H1 (cell line): ENCODE measurements around the gene DAZAP2. TPM values are rescaled to one million over a fixed set of nuclear protein-coding genes. Genes with fewer than 3 reads are reported as not detected.
A peak's percentile ranks its signal among the peaks of the same experiment; 100 is the strongest.

Experiments
- CTCF ChIA-PET: fragments of 300-600 bp; sonication (Branson Sonifier 250); formaldehyde crosslinking; loops from one replicate; lab custom pipeline; 2021; ENCODE audit not compliant: partially characterized antibody; lab: Charles Lee
- POLR2A ChIA-PET: fragments of 300-600 bp; sonication (Branson Sonifier 250); formaldehyde crosslinking; loops from one replicate; lab custom pipeline; 2021; ENCODE audit warnings: inconsistent platforms; ENCODE audit not compliant: partially characterized antibody; lab: Charles Lee
- DNase-seq, 2 experiments: peaks; one replicate each; pipeline versions ENCODE4 v3.0.0 to v3.0.0-alpha.2; 2010 to 2022; ENCODE audit warnings: low spot score in 2 of 2, low read depth in 1 of 2, mixed read lengths in 1 of 2
- FAIRE-seq: peaks from 2 replicates; lab custom pipeline; 2011; peaks lifted over from hg19 to GRCh38; lab: Jason Lieb, UNC
- H2AFZ ChIP-seq: 2 replicates; pipeline ENCODE4 v1.8.1; 2012; ENCODE audit warnings: low read length, inconsistent platforms
- H2AK5ac ChIP-seq: 2 replicates; pipeline ENCODE4 v1.6.1; 2013; ENCODE audit warnings: low read depth, low read length
- H2BK120ac ChIP-seq: replicated peaks from 2 replicates; pipeline ENCODE3; 2013; ENCODE audit warnings: low read depth, low read length, inconsistent platforms
- H2BK12ac ChIP-seq: 2 replicates; pipeline ENCODE4 v1.6.1; 2013; ENCODE audit warnings: low read depth, low read length
- H2BK15ac ChIP-seq: 2 replicates; pipeline ENCODE4 v1.6.1; 2013; ENCODE audit warnings: low read length
- H2BK20ac ChIP-seq: 2 replicates; pipeline ENCODE4 v1.6.1; 2013; ENCODE audit warnings: low read length
- H2BK5ac ChIP-seq: 2 replicates; pipeline ENCODE4 v1.6.1; 2013; ENCODE audit warnings: low read depth, low read length
- H3K14ac ChIP-seq: 2 replicates; pipeline ENCODE4 v1.6.1; 2013; ENCODE audit warnings: inconsistent platforms; ENCODE audit not compliant: insufficient read length
- H3K18ac ChIP-seq: 2 replicates; pipeline ENCODE4 v1.6.1; 2013; ENCODE audit warnings: low read length; ENCODE audit errors: extremely low read depth
- H3K23ac ChIP-seq: 2 replicates; pipeline ENCODE4 v1.6.1; 2013; ENCODE audit warnings: inconsistent platforms; ENCODE audit not compliant: insufficient read length
- H3K23me2 ChIP-seq: 2 replicates; pipeline ENCODE4 v1.6.1; 2013; ENCODE audit warnings: low read depth, low read length
- H3K27ac ChIP-seq: 2 replicates; pipeline ENCODE4 v1.6.1; 2011; ENCODE audit warnings: low read depth, low read length, inconsistent platforms
- H3K27me3 ChIP-seq, 4 experiments: replicated peaks in 1 of 4; 1 replicate in 1 of 4; 2 replicates in 3 of 4; pipeline versions ENCODE4 v1.6.1 to v1.8.1; 2011 to 2013; ENCODE audit warnings: low read length in 3 of 4, mild to moderate bottlenecking in 3 of 4, inconsistent platforms in 2 of 4, mixed read lengths in 2 of 4, moderate library complexity in 1 of 4; ENCODE audit not compliant: control insufficient read depth in 3 of 4, insufficient read depth in 3 of 4; ENCODE audit errors: extremely low read depth in 1 of 4
- H3K36me3 ChIP-seq, 4 experiments: 2 replicates each; pipeline versions ENCODE4 v1.6.1 to v1.8.1; 2011 to 2013; ENCODE audit warnings: mild to moderate bottlenecking in 4 of 4, low read length in 3 of 4, moderate library complexity in 2 of 4, control low read depth in 1 of 4, inconsistent platforms in 1 of 4; ENCODE audit not compliant: insufficient read depth in 4 of 4, control insufficient read depth in 2 of 4
- H3K4ac ChIP-seq: replicated peaks from 2 replicates; pipeline ENCODE3; 2013; ENCODE audit warnings: low read length, low read depth, mixed read lengths, inconsistent platforms; ENCODE audit not compliant: insufficient read length
- H3K4me1 ChIP-seq, 4 experiments: replicated peaks in 1 of 4; 1 replicate in 1 of 4; 2 replicates in 3 of 4; pipeline versions ENCODE4 v1.6.1 to v1.8.1; 2011 to 2013; ENCODE audit warnings: low read length in 3 of 4, inconsistent platforms in 2 of 4, mixed read lengths in 1 of 4; ENCODE audit not compliant: insufficient read depth in 4 of 4, control insufficient read depth in 3 of 4
- H3K4me2 ChIP-seq, 2 experiments: 2 replicates each; pipeline versions ENCODE4 v1.6.1 to v1.8.1; 2011 to 2013; ENCODE audit warnings: low read depth in 2 of 2, low read length in 2 of 2, control low read depth in 1 of 2, inconsistent platforms in 1 of 2, mild to moderate bottlenecking in 1 of 2; ENCODE audit not compliant: insufficient read depth in 1 of 2
- H3K4me3 ChIP-seq, 4 experiments: fragments of 200-600, 300-600 bp in 1 of 4; sonication (generic), shearing (Covaris generic), sonication (Bioruptor Twin) in 1 of 4; 2 replicates each; pipeline versions ENCODE4 v1.5.1 to v1.8.1; 2011 to 2016; ENCODE audit warnings: low read length in 4 of 4, low read depth in 3 of 4, control low read depth in 2 of 4, inconsistent platforms in 2 of 4, mild to moderate bottlenecking in 2 of 4, mixed read lengths in 1 of 4, moderate library complexity in 1 of 4; ENCODE audit not compliant: insufficient read depth in 2 of 4; ENCODE audit errors: extremely low read depth in 1 of 4
- H3K56ac ChIP-seq: replicated peaks from 2 replicates; pipeline ENCODE3; 2013; ENCODE audit warnings: low read depth, mild to moderate bottlenecking, mixed read lengths, low read length, inconsistent platforms; ENCODE audit not compliant: insufficient read length
- H3K79me1 ChIP-seq: 2 replicates; pipeline ENCODE4 v1.6.1; 2013; ENCODE audit warnings: low read depth, low read length, control low read depth
- H3K79me2 ChIP-seq, 2 experiments: 2 replicates each; pipeline versions ENCODE4 v1.6.1 to v1.8.1; 2012 to 2013; ENCODE audit warnings: low read length in 2 of 2, mild to moderate bottlenecking in 2 of 2, inconsistent platforms in 1 of 2; ENCODE audit not compliant: insufficient read depth in 2 of 2, control insufficient read depth in 1 of 2
- H3K9ac ChIP-seq, 4 experiments: replicated peaks in 1 of 4; 1 replicate in 1 of 4; 2 replicates in 3 of 4; pipeline versions ENCODE4 v1.6.1 to v1.8.1; 2011 to 2013; ENCODE audit warnings: low read depth in 3 of 4, low read length in 3 of 4, control low read depth in 2 of 4, mild to moderate bottlenecking in 2 of 4, moderate library complexity in 2 of 4, inconsistent platforms in 1 of 4; ENCODE audit errors: extremely low read depth in 1 of 4
- H3K9me3 ChIP-seq, 2 experiments: 2 replicates each; pipeline versions ENCODE4 v1.6.1 to v1.8.1; 2012 to 2013; ENCODE audit warnings: mild to moderate bottlenecking in 2 of 2, moderate library complexity in 2 of 2, control low read depth in 1 of 2, inconsistent platforms in 1 of 2, low read depth in 1 of 2, low read length in 1 of 2, mixed read lengths in 1 of 2; ENCODE audit not compliant: insufficient read depth in 2 of 2
- H4K20me1 ChIP-seq, 2 experiments: replicated peaks in 1 of 2; 2 replicates each; pipeline versions ENCODE3 to v1.8.1; 2011 to 2013; ENCODE audit warnings: inconsistent platforms in 2 of 2, low read length in 2 of 2, mild to moderate bottlenecking in 1 of 2; ENCODE audit not compliant: insufficient read depth in 2 of 2, control insufficient read depth in 1 of 2
- H4K5ac ChIP-seq: 2 replicates; pipeline ENCODE4 v1.6.1; 2013; ENCODE audit warnings: low read length, low read depth, mixed read lengths, inconsistent platforms; ENCODE audit not compliant: insufficient read length
- H4K8ac ChIP-seq: 2 replicates; pipeline ENCODE4 v1.8.0; 2013; ENCODE audit warnings: mild to moderate bottlenecking, moderate library complexity, low read length, inconsistent platforms; ENCODE audit not compliant: insufficient read depth; ENCODE audit errors: extremely low read depth
- H4K91ac ChIP-seq: replicated peaks from 2 replicates; pipeline ENCODE3; 2013; ENCODE audit warnings: low read length, mixed read lengths, inconsistent platforms; ENCODE audit not compliant: insufficient read length
- BACH1 ChIP-seq: IDR thresholded peaks from 2 replicates; pipeline ENCODE4 v1.6.1; 2012; ENCODE audit warnings: low read length, improper control_type of control experiment
- CTBP2 ChIP-seq: IDR thresholded peaks from 2 replicates; pipeline ENCODE4 v1.7.0; 2011; ENCODE audit warnings: borderline replicate concordance, mild to moderate bottlenecking, moderate library complexity, mixed read lengths, low read length; ENCODE audit not compliant: insufficient read depth, insufficient read length
- KDM1A ChIP-seq: fragments of 200-600, 300-600 bp; sonication (generic); IDR thresholded peaks from 2 replicates; pipeline ENCODE4 v1.7.1; 2016; ENCODE audit warnings: mild to moderate bottlenecking, low read length, borderline replicate concordance
- PHF8 ChIP-seq: fragments of 200-600 bp; sonication (generic); conservative IDR thresholded peaks from 2 replicates; pipeline ENCODE4 v1.7.1; 2012; ENCODE audit warnings: low read depth, mild to moderate bottlenecking, inconsistent platforms, low read length, moderate library complexity
- POLR2A ChIP-seq, 2 experiments: IDR thresholded peaks; 1 replicate in 1 of 2; 2 replicates in 1 of 2; pipeline ENCODE4 v1.6.1; 2011; ENCODE audit warnings: low read depth in 2 of 2, low read length in 2 of 2, mild to moderate bottlenecking in 2 of 2; ENCODE audit errors: control extremely low read depth in 1 of 2
- RFX5 ChIP-seq: IDR thresholded peaks from 2 replicates; pipeline ENCODE4 v1.6.1; 2011; ENCODE audit warnings: low read depth, low read length, improper control_type of control experiment, borderline replicate concordance
- SIN3A ChIP-seq, 2 experiments: IDR thresholded peaks in 1 of 2; conservative IDR thresholded peaks in 1 of 2; 2 replicates each; pipeline ENCODE4 v1.6.1; 2011 to 2012; ENCODE audit warnings: low read length in 2 of 2, improper control_type of control experiment in 1 of 2, low read depth in 1 of 2, mild to moderate bottlenecking in 1 of 2
- SIX5 ChIP-seq: IDR thresholded peaks from 2 replicates; pipeline ENCODE4 v1.6.1; 2011; ENCODE audit warnings: mild to moderate bottlenecking, low read depth, low read length
- SRF ChIP-seq: IDR thresholded peaks from 2 replicates; pipeline ENCODE4 v1.6.1; 2011; ENCODE audit warnings: mild to moderate bottlenecking, low read depth, low read length, moderate library complexity
- WGBS, 2 experiments: shearing (Covaris generic) in 1 of 2; methylation state at CpG; one replicate each; pipeline versions ENCODE4 v1.1.6 to v1.1.7; 2013 to 2015; ENCODE audit warnings: low lambda C conversion rate in 2 of 2, mixed read lengths in 2 of 2, inconsistent platforms in 1 of 2, low coverage in 1 of 2, missing lambda C conversion rate in 1 of 2; ENCODE audit not compliant: insufficient replicate concordance in 2 of 2, insufficient coverage in 1 of 2, insufficient read length in 1 of 2; ENCODE audit errors: extremely low coverage in 1 of 2, missing lambda C conversion rate in 1 of 2; 5-methylcytosine and 5-hydroxymethylcytosine counted together
- polyA plus RNA-seq, 7 experiments: library from polyadenylated mRNA; depleted of rRNA in 3 of 7; stranded (reverse) in 5 of 7; unstranded in 2 of 7; fragments of >200 nt in 5 of 7; fragments of 200-250 nt in 2 of 7; gene quantifications; 1 replicate in 5 of 7; 2 replicates in 1 of 7; 4 replicates in 1 of 7; pipeline versions ENCODE4 v1.2.1 to v1.2.3, GENCODE V29; 2011 to 2013; ENCODE audit warnings: missing spikeins in 2 of 7, mixed read lengths in 2 of 7
- total RNA-seq: library from RNA; stranded (reverse); fragmentation: NEBNext Ultra II Directional; extraction: Animal tissue kit (Norgen Biotek cat#: 25700); gene quantifications from 2 replicates; pipeline ENCODE4 v1.2.1, GENCODE V29; 2021
- TF ChIP-seq, protein P1 (sequence below): IDR thresholded peaks from 2 replicates; pipeline ENCODE4 v1.6.1; 2011; ENCODE audit warnings: low read length, improper control_type of control experiment

The DAZAP2 gene
- total and polyA plus RNA-seq, 2 of the 8 experiments (the other 6 are each of a cell fraction or from before 2014, with no cell fraction given): 27.1 to 77.2 TPM

DNA sequence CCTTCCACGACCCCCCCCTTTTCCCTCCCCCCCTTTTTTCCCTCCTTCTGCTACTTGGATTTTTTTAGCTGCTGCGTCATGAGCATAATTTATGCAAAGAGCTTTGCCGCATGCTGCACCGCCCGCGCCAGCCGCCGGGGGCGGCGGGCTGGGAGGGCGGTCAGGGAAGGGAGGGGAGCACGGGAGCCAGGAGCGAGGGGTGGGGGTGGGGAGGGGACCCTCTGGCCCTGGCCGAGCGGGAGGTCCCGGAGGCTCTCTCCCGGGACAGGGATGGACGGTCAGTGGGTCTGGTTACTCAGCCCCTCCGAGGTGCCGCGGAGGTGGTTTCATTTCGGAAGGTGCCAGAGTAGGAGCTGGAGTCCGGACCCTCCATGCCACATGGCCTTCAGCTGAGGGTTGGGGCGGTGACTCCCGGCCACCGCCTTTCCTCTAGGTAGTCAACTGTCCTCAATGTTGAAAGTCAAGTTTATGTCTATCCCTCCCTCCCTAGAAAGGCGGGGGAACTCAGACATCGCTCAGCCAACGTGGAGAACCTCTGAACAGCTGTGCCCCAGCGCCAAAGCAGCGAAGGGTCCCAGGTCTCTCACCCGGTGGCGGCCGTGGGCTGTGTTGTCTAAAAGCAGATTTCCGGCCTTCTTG lies 20.5 kb upstream of the DAZAP2 start, which contains the start of gene POU6F1:
POU6F1 (minus strand) TSS at position 95 of the 639 bp plus-strand sequence. CDS start 11,226 bp downstream, outside the sequence.
- Histone ChIP-seq H3K14ac (no peak within 1 kb of the TSS), H3K27me3 (no peaks in the 10 kb centered on the region), H4K91ac (peak within 1 kb of the TSS; percentile 0), H2BK120ac (peak within 1 kb of the TSS; percentile 10), H3K79me2 (peaks cover 0 to 5% of the 10 kb centered on the region in 2 experiments; a peak in 1 of 4 replicates), H2AK5ac (0 out of 2 replicates have a peak within 1 kb of the TSS, but pooled peaks have one; percentile 19), H3K4me2 (peak within 1 kb of the TSS; percentile 76 to 78), H3K27ac (peak within 1 kb of the TSS; percentile 74; the same call in 1 of the 2 replicates), H3K36me3 (no peaks in the 10 kb centered on the region), H3K79me1 (no peaks in the 10 kb centered on the region; the same call in 1 of the 2 replicates), H2BK15ac (peak within 1 kb of the TSS; percentile 19; the same call in 1 of the 2 replicates), H2BK5ac (peak within 1 kb of the TSS; percentile 41), H2BK20ac (peak within 1 kb of the TSS; percentile 93), H3K4me1 (peaks cover 0 to 10% (median 7%) of the 10 kb centered on the region in 4 experiments; a peak in 5 of 7 replicates), H3K4me3 (peak within 1 kb of the TSS; percentile 44 to 85 (median 70)), H3K56ac (peak within 1 kb of the TSS; percentile 59), H4K20me1 (no peaks in the 10 kb centered on the region), H4K5ac (peak within 1 kb of the TSS; percentile 70), H3K23ac (no peak within 1 kb of the TSS), H3K23me2 (peaks cover 10% of the 10 kb centered on the region; the same call in 1 of the 2 replicates), H2AFZ (peak within 1 kb of the TSS; percentile 54; the same call in 1 of the 2 replicates), H3K9ac (peak within 1 kb of the TSS; percentile 54 to 77 (median 76)), H3K9me3 (no peaks in the 10 kb centered on the region), H2BK12ac (peak within 1 kb of the TSS; percentile 82), H4K8ac (peak within 1 kb of the TSS; percentile 95), H3K18ac (peak within 1 kb of the TSS; percentile 90), H3K4ac (peak within 1 kb of the TSS; percentile 80)
- FAIRE-seq: no peak
- CTCF ChIA-PET: interaction anchor here (0.5 to 2.5 kb wide), 16 partner anchors 10 to 444 kb away, joined by 3 to 14 read pairs (median 4); partner anchors contain the start of gene DAZAP2
- POLR2A ChIA-PET: interaction anchor here (0.6 to 2.6 kb wide), 19 partner anchors 8 to 190 kb away, joined by 3 to 22 read pairs (median 4); partner anchors contain the start of genes CSRNP2 and DAZAP2
- WGBS, 2 experiments: 15% methylated on average over 19 of the region's 35 CpGs; no CpG with 5 or more reads in 1 of the 2 experiments
- DNase-seq: peak in 1 of 2 experiments; percentile 73
- TF ChIP-seq SIN3A (conservative IDR thresholded peaks at IDR 0.05 in 1 of 2, IDR thresholded peaks at IDR 0.05 in 1 of 2; ENCODE audit: low read depth in 1 of 2, low read length in 2 of 2) (peak in 1 of 2 experiments; percentile 34; a peak in 1 of 4 replicates), SIX5 (no peak), PHF8 (peak; percentile 64), BACH1 (no peak), SRF (no peak), KDM1A (no peak), CTBP2 (no peak), RFX5 (no peak), POLR2A (IDR thresholded peaks at IDR 0.05; ENCODE audit: control extremely low read depth in 1 of 2, low read depth in 2 of 2, low read length in 2 of 2) (peak in 1 of 2 experiments; percentile 62; a peak in 1 of 3 replicates)
- TF ChIP-seq, protein P1, sequence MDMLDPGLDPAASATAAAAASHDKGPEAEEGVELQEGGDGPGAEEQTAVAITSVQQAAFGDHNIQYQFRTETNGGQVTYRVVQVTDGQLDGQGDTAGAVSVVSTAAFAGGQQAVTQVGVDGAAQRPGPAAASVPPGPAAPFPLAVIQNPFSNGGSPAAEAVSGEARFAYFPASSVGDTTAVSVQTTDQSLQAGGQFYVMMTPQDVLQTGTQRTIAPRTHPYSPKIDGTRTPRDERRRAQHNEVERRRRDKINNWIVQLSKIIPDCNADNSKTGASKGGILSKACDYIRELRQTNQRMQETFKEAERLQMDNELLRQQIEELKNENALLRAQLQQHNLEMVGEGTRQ: no peak
